Activated B cell treated with CpG ODN at 0.5 μM for 24 hours (primary cell): ENCODE measurements around the gene ZNF518B. TPM values are rescaled to one million over a fixed set of nuclear protein-coding genes. Genes with fewer than 3 reads are reported as not detected.

Experiments
- ATAC-seq: fragments of 200-7000 bp; cut with Tn5 transposase; one replicate; pipeline ENCODE4 v1.10.0; 2021; ENCODE audit warnings: low read depth, mild to moderate bottlenecking, moderate library complexity
- CTCF ChIA-PET: fragments of 350-600 bp; sonication (Branson Sonifier 250); formaldehyde crosslinking; loops from one replicate; lab custom pipeline; 2021; ENCODE audit warnings: antibody characterized with exemption; lab: Charles Lee
- POLR2A ChIA-PET: fragments of 350-600 bp; sonication (Branson Sonifier 250); formaldehyde crosslinking; loops from one replicate; lab custom pipeline; 2021; ENCODE audit warnings: antibody characterized with exemption; lab: Charles Lee
- DNase-seq: peaks from one replicate; pipeline ENCODE4 v3.0.0; 2022
- H3K27ac Mint-ChIP-seq: one replicate; pipeline ENCODE4 v1.8.0; 2020; ENCODE audit warnings: mixed read lengths
- H3K27me3 Mint-ChIP-seq: one replicate; pipeline ENCODE4 v1.8.0; 2021; ENCODE audit warnings: mixed read lengths
- H3K36me3 Mint-ChIP-seq: one replicate; pipeline ENCODE4 v1.8.0; 2021; ENCODE audit warnings: low read depth, mixed read lengths
- H3K4me1 Mint-ChIP-seq: one replicate; pipeline ENCODE4 v1.8.0; 2021; ENCODE audit warnings: mixed read lengths
- H3K4me3 Mint-ChIP-seq: one replicate; pipeline ENCODE4 v1.8.0; 2020; ENCODE audit warnings: mild to moderate bottlenecking, mixed read lengths
- H3K9me3 Mint-ChIP-seq: one replicate; pipeline ENCODE4 v1.8.0; 2020; ENCODE audit warnings: mixed read lengths
- CTCF ChIP-seq: fragments of 200-600 bp; IDR thresholded peaks from one replicate; pipeline ENCODE4 v1.8.0; 2022; ENCODE audit warnings: antibody characterized with exemption, mild to moderate bottlenecking
- intact Hi-C: fragments of 100-400 bp; cut with micrococcal nuclease; formaldehyde crosslinking; loops from one replicate; pipeline ENCODE4 v1.15.1; 2024
- total RNA-seq: library from RNA; stranded (reverse); gene quantifications from 2 replicates; pipeline ENCODE4 v1.2.3, GENCODE V29; 2022

Gene ZNF518B
- total RNA-seq, 1 donor from 2014 or later: 29.9 TPM

GRCh38 chr4:10416441-10416840 is 40.8 kb downstream of the ZNF518B start:
- intact Hi-C loops: no loop called here
- ChIA-PET POLR2A (no interaction called here), CTCF (interaction anchor here (0.8 kb wide), 1 partner anchor 8 kb away, joined by 3 read pairs; no protein-coding TSS in a partner anchor)
- Mint-ChIP-seq H3K4me3 (no peak overlapping the region), H3K27me3 (no peaks in the 10 kb centered on the region), H3K4me1 (peaks cover 53% of the 10 kb centered on the region), H3K9me3 (peaks cover 17% of the 10 kb centered on the region), H3K36me3 (no peaks in the 10 kb centered on the region), H3K27ac (no peak overlapping the region)
- no peak for TF ChIP-seq CTCF
- ATAC-seq (no peak), DNase-seq (no peak)

- Mint-ChIP-seq H3K4me3 (peak overlapping the region; percentile 36), H3K36me3 (no peaks in the 10 kb centered on the region), H3K27ac (peak overlapping the region; percentile 67), H3K27me3 (no peaks in the 10 kb centered on the region), H3K9me3 (peaks cover 5% of the 10 kb centered on the region), H3K4me1 (peaks cover 45% of the 10 kb centered on the region)
- intact Hi-C loops: loop anchor here (1.0 to 5.0 kb wide), 3 partner anchors 44 to 396 kb away; partner anchors contain the start of gene ZNF518B
- POLR2A ChIA-PET: interaction anchor here (1.3 to 1.5 kb wide), 2 partner anchors 48 to 296 kb away, joined by 3 to 8 read pairs; no protein-coding TSS in a partner anchor
- CTCF ChIA-PET: interaction anchor here (1.0 to 1.3 kb wide), 3 partner anchors 8 to 48 kb away, joined by 3 read pairs; no protein-coding TSS in a partner anchor
- no peak for DNase-seq
- ATAC-seq: peak; percentile 93
- TF ChIP-seq CTCF: no peak
Measured at GRCh38 chr4:10413177-10413576, 44.0 kb downstream of the ZNF518B start.

- Mint-ChIP-seq H3K4me1 (no peaks in the 10 kb centered on the region), H3K27me3 (peaks cover 5% of the 10 kb centered on the region), H3K4me3 (no peak overlapping the region), H3K36me3 (no peaks in the 10 kb centered on the region), H3K27ac (no peak overlapping the region), H3K9me3 (no peaks in the 10 kb centered on the region)
- ATAC-seq (no peak), DNase-seq (no peak)
- ChIA-PET POLR2A (no interaction called here), CTCF (interaction anchor here (1.2 to 1.6 kb wide), 2 partner anchors 8 to 16 kb away, joined by 3 read pairs; no protein-coding TSS in a partner anchor)
- TF ChIP-seq CTCF: no peak
- intact Hi-C loops: no loop called here
Measured at GRCh38 chr4:10405672-10406071, 51.6 kb downstream of the ZNF518B start.

- H3K36me3 Mint-ChIP-seq: no peaks in the 10 kb centered on the region
- H3K4me3 Mint-ChIP-seq: no peak overlapping the region
- CTCF ChIA-PET: interaction anchor here (0.9 to 1.6 kb wide), 3 partner anchors 14 to 700 kb away, joined by 3 read pairs; no protein-coding TSS in a partner anchor
- no peaks in the 10 kb centered on the region for H3K4me1 Mint-ChIP-seq
- no peaks in the 10 kb centered on the region for H3K9me3 Mint-ChIP-seq
- ATAC-seq (no peak), DNase-seq (no peak)
- intact Hi-C loops: loop anchor here (2.0 kb wide), 1 partner anchor 247 kb away; no protein-coding TSS in a partner anchor
- peaks cover 5% of the 10 kb centered on the region for H3K27me3 Mint-ChIP-seq
- POLR2A ChIA-PET: no interaction called here
- no peak overlapping the region for H3K27ac Mint-ChIP-seq
- TF ChIP-seq CTCF: no peak
Measured at GRCh38 chr4:10403633-10404445, 53.4 kb downstream of the ZNF518B start.

- POLR2A ChIA-PET: no interaction called here
- no peak overlapping the region for H3K4me3 Mint-ChIP-seq
- H3K4me1 Mint-ChIP-seq: no peaks in the 10 kb centered on the region
- DNase-seq: no peak
- H3K27ac Mint-ChIP-seq: no peak overlapping the region
- H3K27me3 Mint-ChIP-seq: peaks cover 4% of the 10 kb centered on the region
- CTCF ChIA-PET: no interaction called here
- intact Hi-C loops: no loop called here
- peaks cover 2% of the 10 kb centered on the region for H3K9me3 Mint-ChIP-seq
- H3K36me3 Mint-ChIP-seq: no peaks in the 10 kb centered on the region
- ATAC-seq: no peak
- TF ChIP-seq CTCF: no peak
Measured at GRCh38 chr4:10395971-10396580, 61.1 kb downstream of the ZNF518B start.
